Stimulated activated CD4-positive, alpha-beta T cell treated with anti-CD3 and anti-CD28 coated beads, Interleukin-4, amount 100 ng/mL, for 4 hours (primary cell): ENCODE measurements around the gene OFD1.

ENCODE experiments used
- DNase-seq, 2 experiments: peaks; one replicate each; pipeline ENCODE4 v3.0.0-alpha.2; 2020

Gene OFD1

DNA sequence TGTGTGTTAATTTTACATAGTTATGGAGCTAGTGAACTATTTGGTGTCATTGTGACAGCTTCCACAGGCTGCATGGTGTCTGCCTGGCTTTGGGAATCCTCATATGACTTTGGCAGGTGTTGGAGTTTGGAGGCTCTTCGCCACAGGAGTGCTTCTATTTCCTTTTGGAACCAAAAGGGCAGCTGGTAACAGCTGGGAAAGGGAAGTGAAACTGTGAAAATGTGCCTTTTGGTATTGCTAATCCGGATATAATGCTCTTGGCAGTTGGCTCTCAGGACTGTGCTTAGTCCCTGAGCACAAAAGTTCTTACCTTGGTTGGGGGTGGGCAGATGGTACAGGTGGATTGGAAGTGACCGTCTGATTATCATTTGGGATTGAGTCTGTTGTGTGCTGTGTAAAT, 18.1 kb downstream of the OFD1 start:
- DNase-seq = no peak

DNA sequence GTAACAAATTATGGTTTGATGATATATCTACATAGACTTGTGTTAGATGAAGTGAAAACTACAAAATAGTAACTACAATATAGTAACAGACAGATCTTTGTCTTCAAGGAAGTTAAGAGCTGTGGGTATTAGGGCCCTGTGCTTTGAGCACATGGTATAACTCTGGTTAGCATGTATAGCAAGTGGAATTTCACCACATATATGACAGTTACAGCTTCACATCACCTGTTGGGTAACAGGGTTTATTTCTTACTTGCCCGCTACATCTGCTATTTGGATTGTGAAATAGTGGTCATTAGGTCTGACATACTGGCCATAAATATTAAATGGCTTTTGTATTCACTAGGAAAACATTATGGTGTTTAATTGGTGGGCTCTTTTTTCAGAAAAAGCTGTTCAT, 20.2 kb downstream of the OFD1 start:
- DNase-seq = no peak

DNA sequence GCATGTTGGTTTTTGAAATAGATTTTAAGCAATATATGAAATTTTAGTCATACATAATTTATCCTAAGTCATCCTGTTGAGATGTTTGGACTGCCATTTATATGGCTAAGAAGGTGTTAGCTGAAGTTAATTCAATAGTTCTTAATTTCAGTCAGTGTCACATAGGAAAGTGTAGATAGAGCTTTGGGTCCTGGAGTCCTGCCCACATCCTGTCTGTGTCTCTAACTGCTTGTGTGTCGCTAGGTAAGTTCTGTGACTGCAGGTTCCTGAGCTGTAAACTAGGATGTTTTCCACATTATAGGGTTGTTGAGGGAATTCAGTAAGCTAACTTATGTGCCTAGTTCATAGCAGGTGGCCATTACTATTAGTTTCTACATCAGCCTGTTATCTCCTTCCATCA, 20.7 kb downstream of the OFD1 start:
- DNase-seq = no peak

DNA sequence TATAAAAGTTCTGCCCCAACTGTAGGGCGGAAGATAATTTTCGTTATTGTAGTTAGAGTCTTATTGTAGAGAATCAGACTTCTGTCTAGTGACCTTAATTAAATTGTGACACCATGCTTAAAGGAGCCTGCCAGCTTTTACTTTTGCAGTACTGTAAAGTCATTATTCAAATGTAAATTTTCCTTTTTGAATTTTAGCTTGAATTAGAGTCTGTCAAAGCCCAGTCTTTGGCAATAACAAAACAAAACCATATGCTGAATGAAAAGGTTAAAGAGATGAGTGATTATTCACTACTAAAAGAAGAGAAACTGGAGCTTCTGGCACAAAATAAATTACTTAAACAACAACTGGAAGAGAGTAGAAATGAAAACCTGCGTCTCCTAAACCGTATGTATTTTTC, 21.8 kb downstream of the OFD1 start:
- DNase-seq = no peak

DNA sequence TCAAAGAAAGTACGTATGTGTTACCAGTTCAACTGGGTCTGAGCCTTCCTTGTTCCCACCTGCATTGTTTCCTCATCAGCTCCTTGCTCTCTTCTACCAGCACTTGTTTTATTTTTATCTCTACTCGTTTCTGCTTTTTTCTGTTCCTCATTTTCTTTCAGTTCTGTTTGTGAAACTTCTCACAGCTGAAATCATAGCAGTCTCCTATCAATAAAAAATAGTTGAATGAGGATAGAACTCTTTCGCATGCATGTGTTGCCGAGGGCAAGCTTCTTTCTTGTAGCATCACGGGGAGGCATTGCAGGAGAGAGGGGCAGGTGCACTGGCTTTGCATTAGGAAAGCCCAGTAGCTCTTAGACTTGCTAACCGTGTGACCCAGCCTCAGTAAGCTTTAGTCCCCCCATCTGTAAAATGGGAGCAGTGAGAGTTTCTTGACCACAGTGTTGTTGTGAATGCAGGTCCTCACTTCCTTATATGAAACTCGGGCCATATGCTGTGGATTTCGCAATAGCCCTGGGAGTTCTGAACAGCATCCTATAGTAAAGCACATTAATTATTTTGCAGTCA, 24.7 kb downstream of the OFD1 start:
- DNase-seq = no peak

DNA sequence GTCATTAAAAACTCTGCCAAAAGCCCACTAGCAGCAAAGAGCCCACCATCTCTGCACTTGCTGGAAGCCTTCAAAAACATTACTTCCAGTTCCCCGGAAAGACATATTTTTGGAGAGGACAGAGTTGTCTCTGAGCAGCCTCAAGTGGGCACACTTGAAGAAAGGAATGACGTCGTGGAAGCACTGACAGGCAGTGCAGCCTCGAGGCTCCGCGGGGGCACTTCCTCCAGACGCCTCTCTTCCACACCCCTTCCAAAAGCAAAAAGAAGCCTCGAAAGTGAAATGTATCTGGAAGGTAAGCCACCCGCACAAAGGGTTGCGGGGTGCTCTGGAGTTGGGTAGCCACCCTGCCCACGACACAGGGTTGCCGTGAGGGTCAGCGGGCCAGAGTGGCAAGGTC, 25.9 kb downstream of the OFD1 start:
- no peak for DNase-seq

DNA sequence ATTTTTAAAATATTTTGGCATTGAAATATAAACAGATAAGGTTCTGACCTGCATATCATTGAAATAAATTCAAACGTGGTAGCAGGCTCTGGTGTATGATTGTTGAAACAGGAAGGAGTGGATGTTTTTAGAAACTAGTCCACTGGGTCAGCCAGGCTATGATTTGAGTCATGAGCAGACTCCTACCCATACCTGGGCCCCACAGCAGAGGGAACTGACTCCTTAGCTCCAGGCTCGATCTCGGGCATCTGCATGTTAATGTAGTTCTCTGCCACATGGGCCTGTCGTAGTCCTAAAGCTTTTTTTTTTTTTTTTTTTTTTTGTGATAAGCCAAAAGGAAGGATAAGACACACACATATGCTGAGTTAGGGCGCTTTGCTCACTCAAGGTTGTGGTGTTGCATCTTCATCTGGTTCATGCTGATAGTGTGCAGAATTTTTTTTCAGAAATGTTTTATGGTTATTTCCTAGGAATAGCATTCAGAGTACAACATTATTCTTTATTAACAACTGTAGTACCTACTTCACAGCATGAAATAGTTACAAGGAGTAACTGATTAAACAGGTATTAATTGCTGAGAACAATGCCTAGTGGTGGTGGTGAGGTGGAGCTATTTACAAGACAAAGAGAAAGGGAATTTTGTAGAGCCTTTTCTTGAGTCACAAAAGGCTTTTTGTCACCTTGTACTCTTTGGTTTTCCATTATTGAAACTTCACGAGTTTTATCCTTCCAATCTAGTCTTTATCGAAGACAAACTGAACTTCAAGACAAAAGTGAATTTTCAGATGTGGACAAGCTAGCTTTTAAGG, 27.3 kb downstream of the OFD1 start:
- no peak for DNase-seq

DNA sequence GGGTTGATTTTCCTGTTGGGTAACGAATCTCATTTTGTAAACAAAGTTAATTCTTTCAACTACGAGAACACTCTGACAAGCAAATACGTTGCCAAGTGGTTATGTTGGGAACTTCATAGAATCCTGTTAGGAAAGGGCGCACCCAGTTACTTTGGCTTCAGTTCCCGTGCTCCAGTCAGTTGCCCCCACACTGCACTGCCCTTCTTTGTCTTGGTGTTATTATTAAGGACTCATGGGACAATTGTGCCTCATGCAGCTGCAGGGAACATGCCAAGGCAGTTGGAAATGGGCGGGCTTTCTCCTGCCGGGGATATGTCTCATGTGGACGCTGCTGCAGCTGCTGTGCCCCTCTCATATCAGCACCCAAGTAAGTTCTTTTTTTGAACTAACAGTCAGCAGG, 28.9 kb downstream of the OFD1 start:
- DNase-seq = no peak

DNA sequence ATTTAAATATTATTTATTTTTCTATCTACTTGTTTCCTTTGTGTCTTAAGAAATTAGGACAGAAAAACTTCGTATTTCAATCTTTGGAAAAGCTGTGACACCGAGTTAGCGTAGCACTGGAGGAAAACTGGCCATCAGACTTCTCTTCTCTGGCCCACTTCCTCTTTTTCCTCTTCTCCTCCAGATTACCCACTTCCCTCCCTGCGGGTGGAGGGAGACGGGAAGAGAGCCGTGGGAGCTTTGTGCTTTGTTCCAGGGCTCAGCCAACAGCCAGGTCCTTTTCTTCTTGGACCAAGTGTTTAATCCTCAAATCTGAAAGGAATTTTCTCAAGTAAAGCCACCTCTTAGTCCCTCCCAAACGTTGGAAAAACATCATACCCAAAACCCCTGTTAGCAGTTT, 29.7 kb downstream of the OFD1 start:
- DNase-seq = no peak

DNA sequence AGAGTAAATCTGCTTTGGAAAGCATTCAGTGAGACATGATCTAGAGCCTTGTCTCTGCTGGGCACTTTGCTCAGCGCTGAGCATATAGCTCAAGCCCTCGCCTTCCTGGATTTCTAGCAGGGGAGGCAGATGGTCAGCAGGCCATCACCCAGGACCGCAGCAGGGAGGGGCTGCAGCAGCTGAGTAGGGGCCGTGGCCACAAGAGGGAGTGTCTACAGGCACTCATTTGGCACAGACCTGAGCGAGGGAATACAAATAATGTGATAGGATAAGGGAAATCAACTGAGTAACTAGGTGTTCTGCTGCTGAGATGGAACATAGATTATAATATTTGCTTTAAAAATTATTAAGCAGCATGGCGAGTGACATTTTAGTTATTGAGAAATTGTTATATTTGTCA, 30.2 kb downstream of the OFD1 start:
- DNase-seq = no peak

DNA sequence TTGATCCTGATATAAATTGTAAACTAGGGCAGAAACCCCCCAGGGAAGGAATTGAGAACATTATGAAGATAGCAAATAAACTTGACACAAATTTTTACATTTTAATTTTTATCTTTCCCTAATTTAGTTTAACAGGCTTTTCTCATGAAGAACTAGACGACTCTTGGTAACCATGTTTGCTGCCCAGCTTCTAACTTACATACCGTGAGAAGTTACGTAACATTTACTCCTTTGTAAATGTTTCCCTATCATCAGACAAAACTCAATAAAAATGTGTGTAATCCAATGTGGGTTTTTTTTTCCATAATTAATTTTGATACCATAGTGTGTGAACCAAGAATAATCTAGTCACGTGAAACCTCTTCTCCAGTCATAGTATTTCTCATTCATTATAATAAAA, 34.4 kb downstream of the OFD1 start:
- DNase-seq = no peak

DNA sequence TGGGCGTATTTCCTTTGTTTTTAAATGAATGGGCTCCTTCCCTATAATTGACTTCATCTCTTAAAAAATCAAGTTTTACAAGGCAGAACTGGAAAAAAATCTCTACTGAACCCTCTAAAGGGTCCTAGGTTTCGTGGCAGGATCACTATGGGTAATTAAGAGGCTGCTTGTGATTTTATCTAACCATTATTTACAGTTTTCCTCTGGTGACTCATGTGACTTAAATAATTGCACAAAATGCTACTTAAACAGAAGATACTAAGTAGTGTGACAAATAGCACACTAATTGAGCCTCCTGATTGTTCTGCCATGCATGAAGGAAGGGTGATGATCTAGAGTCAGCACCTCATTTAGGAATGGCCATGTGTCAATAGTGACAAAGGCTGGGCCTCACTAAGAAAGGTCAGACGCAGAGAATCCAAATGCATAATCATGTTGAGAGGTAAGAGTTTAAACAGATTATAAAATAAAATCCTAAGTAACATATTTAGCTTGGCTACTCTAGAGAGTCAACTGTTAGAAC, 35.5 kb downstream of the OFD1 start:
- DNase-seq = no peak

DNA sequence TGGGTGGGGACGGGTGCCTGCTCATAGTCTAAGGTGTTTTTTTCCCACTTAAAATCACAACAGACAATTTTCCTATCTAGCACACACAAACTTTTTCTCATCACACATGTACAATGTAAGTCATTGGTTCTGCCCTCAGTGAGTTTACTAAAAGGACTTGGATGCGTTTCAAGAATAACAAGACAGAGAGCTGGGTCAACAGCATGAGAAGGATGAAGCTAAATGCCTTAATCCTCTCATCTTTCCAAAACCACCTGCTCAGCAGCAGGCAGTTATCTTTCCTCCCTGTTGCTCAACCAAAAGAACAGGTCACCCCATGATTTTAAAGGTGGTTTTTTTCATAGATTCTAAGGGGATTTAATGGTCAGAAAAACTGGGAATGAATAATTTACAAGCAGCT, 40.1 kb downstream of the OFD1 start:
- no peak for DNase-seq

DNA sequence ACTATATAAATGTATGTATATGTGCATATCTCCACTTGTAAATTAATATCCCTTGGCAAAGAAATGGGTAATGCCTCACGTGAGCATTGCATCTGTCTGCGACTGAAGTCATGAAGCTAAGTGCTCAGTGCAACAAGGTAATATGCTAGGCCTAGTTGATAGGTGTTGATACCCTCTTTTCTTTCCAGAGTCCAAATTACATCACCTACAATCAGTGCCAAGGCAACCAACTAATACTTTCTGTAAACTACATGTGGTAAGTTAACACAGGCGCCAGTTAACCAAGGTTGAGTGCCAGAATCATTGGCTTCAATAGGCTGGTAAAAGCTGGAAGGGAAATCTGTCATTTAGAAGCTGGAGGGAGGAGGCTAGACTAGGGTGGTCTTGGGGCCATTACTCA, 41.3 kb downstream of the OFD1 start:
- DNase-seq = no peak

DNA sequence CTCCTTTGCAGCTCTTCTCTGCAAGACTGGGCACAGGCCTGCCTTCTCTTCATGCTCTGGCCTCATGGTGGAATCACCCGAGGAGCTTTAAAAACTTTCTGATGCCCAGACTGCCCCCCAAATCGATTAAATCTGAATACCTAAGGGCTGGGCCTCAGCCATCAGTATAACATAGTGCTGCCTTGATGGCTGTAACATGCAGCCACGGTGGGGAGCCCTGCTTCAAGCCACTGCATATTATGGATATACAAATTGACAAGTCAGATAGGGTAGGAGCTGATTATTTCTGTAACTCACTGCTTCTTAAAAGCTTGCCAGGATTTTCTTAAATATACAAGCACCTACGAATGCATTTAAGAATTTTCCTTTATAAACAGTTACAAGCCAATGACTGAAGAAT, 41.8 kb downstream of the OFD1 start:
- no peak for DNase-seq

DNA sequence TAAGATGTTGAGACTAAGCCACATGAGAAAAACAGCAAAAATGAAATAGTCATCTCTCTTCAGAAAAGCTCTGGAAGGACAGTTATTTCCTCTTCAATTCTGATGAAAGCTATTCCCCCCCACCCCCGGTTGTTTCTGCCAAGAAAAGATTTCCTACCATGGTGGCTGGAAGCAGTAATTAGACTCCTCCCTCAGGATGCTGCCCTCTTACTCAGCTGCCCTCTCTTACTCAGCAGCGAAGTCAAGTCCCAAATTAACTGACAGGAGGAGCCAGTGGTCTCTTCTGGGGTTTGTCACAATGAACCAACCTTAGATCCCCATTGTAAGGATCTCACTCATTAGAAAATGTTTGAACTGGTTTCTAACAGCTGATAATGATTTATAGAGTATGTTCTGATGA, 44.4 kb downstream of the OFD1 start:
- DNase-seq = no peak

DNA sequence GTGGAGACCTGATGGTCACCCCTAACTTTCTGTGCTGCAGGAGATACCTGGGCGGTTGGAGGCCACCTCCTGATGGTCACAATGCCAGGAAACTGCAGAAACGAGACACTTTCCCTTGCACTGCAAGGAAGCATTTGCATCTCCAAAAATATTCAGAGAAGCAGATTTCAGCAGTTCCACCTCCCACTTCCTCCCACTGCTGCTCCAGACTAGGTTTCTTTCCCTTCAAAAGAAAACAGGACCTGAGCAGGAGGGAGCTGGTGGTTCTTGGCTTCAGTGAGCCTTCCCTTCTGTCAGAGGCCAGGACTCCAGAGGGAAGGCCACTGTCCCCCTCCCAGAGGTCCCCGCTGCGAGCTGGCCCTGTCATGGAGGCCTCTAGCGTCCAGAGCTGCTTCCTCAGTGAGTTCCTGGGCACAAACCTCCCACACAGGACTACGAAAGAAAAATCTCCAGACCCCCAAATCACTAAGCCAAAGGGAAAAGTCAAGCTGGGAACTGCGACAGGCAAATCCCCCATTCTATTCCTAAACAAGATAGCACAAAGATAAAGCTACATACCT, 46.4 kb downstream of the OFD1 start:
- DNase-seq = no peak

DNA sequence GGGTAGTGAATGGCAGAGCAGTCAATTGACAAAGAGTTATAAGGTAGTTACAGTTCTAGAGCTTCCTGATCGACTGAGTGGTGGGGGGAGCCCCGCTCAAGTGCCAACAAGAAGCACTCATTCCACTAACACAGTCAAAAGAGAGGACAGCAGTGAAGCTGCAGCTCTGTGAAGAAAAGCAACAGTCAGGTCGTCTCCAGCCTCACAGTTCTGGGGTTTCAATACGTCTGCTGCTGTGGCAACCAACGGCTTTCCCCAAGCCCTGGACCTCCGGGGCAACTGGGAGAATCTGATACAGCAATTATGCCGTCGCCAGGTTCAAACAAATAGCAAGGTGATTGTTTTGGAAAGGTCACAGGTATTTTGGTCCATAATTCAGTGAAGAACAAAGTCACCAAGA, 51.5 kb downstream of the OFD1 start:
- DNase-seq = no peak

DNA sequence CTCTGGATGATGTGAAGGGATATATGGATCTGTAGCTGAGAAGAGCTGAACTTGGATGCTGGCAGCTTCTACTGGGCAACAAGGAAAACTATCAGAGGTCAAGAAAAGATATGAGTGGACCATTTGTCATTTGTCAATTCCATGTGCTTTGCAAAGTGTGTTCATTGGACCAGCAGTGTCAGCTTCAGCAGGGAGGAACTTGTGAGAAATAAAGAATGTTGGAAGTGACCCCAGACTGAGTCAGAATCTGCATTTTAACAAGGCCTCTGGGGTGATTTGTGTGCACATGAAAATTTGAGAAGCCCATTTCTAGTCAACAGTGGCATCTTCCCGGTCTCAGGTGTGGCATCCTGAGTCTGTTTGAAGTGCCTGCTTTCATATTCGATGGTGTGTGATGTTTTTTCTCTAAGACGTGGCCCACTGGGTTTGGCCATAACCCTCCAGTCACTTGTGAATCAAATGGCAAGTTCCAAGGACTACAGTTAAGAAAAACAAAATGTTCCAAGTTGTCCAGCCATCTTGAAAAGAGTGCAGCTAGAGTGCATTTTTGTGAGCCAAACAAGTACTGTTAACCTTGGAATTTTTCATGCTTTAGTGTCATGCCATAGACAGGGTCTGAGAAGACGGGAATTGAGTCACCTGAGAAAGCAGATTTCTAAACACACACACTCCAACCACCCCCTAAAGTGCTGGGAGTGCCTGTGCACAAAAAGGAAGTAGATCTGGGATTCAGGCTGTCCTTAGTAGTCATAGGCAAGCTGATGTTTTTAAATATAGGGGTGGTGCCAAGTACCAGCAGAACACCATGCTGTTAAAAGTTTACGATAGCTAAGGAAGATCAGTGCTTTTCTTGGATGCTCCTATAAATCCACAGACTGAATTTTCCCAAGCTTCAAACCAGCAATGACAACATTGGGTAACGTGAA, 55.9 kb downstream of the OFD1 start:
- DNase-seq = no peak

DNA sequence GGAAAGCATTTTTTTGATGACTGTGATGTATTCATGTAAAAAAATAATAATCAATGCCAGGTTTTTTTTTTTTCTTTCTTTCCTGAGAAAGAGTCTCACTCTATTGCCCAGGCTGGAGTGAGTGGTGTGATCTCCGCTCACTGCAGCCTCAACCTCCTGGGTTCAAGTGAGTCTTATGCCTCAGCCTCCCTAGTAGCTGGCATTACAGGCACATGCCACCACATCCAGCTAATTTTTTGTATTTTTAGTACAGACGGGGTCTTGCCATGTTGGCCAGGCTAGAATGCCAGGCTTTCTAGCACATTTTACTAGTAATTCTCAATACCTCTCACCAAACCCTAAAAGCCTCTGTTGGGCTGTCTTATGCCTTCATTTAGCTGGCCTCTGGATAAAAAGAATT, 56.6 kb downstream of the OFD1 start:
- DNase-seq = no peak

DNA sequence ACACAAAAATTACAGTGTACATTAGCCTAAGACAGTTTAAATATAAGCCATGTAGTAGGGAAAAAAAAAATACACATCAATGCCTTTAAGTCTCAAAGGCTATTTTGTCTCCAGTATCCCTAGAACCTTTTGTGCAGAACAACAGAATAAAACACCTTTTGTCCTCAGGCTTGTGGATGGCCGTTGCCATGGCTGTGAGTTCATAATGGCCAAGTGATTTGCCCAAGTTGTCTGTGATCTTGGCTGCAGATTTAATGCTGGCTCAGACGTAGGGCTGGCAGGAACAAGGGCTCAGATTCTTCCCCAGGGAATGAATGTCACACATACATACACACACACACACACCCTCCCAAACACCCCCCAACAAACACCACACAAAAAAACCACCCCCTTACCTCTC, 57.0 kb downstream of the OFD1 start:
- DNase-seq = no peak

DNA sequence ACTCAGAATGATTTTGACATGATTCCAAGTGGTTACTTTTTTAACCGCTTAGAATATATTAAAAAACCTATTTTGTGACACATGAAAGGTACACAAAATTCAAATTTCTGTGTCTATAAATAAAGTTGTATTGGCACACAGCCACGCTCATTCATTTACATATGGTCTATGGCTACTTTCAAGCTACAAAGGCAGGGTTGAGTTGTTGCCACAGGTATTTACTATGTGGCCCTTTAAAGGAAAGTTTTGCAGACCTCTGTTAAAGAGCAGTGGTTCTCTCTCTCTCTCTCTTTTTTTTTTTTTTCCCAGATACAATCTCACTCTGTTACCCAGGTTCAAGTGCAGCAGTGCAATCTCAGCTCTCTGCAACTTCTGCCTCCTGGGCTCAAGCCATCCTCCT, 59.3 kb downstream of the OFD1 start:
- no peak for DNase-seq

DNA sequence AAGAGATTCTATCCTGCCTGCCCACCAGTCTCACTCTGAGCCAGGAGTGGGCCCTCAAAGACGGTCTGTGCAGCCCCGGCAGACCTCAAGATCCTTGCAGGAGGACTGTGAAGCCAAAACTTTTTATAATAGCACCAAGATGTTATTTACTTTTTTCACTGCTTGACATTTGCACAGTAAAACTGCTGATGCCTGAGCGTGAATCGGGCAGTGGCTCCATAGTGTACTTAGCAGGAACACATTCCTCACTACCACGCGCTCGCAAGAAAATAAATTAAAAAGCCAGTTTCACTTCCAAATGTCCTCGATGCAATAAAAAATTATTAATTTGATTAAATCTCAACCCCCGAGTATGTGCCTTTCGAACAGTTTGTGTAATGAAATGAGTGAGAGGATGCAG, 59.9 kb downstream of the OFD1 start:
- DNase-seq = no peak
